ENCODE measurements around the gene APBA1. TPM values are rescaled to one million over a fixed set of nuclear protein-coding genes. Genes with fewer than 3 reads are reported as not detected.

The APBA1 gene
- total RNA-seq, 1 donor = 1.8 TPM

DNA sequence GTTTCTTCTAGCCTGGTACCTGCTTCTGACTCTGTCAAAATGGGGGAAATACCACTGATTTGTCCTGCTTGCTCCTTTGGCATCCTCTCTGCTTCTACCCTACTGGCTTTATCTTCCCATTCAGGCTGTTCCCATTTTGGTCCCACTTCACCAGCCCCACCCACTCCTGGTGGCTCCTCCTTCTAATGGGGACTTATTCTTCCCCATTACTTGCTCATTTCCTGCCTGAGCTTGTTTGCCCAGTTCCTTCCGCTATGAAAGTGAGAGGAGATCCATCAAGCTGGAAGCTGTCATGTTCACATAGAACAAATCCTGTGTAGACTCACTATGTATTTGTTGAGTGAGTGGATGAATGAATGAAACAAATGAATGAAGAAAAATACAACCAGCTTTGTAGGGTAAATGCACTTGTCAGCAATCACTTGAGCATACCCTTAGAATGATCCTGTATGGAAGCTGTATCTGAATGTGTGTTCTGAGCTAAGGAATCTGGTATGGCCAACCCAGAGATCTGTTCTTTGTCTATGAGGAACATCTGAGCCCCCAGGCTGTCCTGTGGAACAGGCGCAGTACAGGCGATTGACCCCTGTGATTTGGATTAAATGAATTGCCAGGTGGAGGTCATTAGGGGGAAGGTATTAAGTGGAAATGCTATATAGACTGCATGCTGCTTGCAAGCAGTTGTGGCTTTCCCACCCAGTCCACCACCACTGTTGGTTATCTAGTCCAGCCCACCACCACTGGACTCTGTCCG is 89.5 kb downstream of the APBA1 start:
- Histone ChIP-seq H4K20me1 (ENCODE audit: insufficient read depth, low read length) (no peaks in the 10 kb centered on the region), H3K4me1 (ENCODE audit: insufficient read depth, low read length) (peaks cover 4% of the 10 kb centered on the region), H3K79me2 (ENCODE audit: insufficient read depth, low read length) (no peaks in the 10 kb centered on the region), H2AFZ (ENCODE audit: low read length) (no peak overlapping the region), H3K4me2 (ENCODE audit: insufficient read depth, low read length) (no peak overlapping the region), H3K4me3 (ENCODE audit: insufficient read depth, low read length) (no peak overlapping the region), H3K36me3 (ENCODE audit: insufficient read depth, low read length) (no peaks in the 10 kb centered on the region), H3K9me3 (ENCODE audit: low read depth, low read length) (no peaks in the 10 kb centered on the region), H3K27me3 (ENCODE audit: insufficient read depth, low read length) (no peaks in the 10 kb centered on the region), H3K27ac (ENCODE audit: low read depth, low read length) (no peak overlapping the region)
- no peak for DNase-seq (ENCODE audit: insufficient read length, low spot score, missing footprints)
- TF ChIP-seq, protein P1, sequence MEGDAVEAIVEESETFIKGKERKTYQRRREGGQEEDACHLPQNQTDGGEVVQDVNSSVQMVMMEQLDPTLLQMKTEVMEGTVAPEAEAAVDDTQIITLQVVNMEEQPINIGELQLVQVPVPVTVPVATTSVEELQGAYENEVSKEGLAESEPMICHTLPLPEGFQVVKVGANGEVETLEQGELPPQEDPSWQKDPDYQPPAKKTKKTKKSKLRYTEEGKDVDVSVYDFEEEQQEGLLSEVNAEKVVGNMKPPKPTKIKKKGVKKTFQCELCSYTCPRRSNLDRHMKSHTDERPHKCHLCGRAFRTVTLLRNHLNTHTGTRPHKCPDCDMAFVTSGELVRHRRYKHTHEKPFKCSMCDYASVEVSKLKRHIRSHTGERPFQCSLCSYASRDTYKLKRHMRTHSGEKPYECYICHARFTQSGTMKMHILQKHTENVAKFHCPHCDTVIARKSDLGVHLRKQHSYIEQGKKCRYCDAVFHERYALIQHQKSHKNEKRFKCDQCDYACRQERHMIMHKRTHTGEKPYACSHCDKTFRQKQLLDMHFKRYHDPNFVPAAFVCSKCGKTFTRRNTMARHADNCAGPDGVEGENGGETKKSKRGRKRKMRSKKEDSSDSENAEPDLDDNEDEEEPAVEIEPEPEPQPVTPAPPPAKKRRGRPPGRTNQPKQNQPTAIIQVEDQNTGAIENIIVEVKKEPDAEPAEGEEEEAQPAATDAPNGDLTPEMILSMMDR (IDR thresholded peaks at IDR 0.05; ENCODE audit: extremely low read depth, low read depth, low read length) = no peak

DNA sequence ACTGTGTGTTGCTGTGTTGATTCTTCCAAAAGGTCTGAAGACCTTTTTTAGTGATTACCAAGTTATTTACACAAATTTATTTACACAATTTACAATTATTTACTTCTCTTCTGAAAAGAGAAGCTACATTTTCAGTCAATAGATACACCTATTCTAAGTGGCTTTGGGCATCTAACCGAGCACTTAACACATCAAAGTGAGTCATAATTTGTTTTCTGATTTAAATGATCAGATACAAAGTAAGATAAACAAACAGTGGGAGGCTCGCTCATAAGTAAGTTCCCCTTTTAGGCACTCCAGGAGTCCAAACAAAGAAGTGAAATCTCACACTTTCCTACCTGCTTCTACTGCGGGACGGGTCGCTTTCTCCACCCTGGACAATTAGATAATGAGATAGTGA is 90.2 kb downstream of the APBA1 start:
- H3K27me3 ChIP-seq (ENCODE audit: insufficient read depth, low read length) = no peaks in the 10 kb centered on the region
- no peaks in the 10 kb centered on the region for H3K36me3 ChIP-seq (ENCODE audit: insufficient read depth, low read length)
- H3K4me2 ChIP-seq (ENCODE audit: insufficient read depth, low read length) = no peak overlapping the region
- H3K79me2 ChIP-seq (ENCODE audit: insufficient read depth, low read length) = no peaks in the 10 kb centered on the region
- no peak overlapping the region for H3K27ac ChIP-seq (ENCODE audit: low read depth, low read length)
- no peaks in the 10 kb centered on the region for H3K9me3 ChIP-seq (ENCODE audit: low read depth, low read length)
- no peak overlapping the region for H3K4me3 ChIP-seq (ENCODE audit: insufficient read depth, low read length)
- TF ChIP-seq, protein P1 (IDR thresholded peaks at IDR 0.05; ENCODE audit: extremely low read depth, low read depth, low read length) = no peak
- peaks cover 4% of the 10 kb centered on the region for H3K4me1 ChIP-seq (ENCODE audit: insufficient read depth, low read length)
- DNase-seq (ENCODE audit: insufficient read length, low spot score, missing footprints) = no peak
- H4K20me1 ChIP-seq (ENCODE audit: insufficient read depth, low read length) = no peaks in the 10 kb centered on the region
- H2AFZ ChIP-seq (ENCODE audit: low read length) = no peak overlapping the region

DNA sequence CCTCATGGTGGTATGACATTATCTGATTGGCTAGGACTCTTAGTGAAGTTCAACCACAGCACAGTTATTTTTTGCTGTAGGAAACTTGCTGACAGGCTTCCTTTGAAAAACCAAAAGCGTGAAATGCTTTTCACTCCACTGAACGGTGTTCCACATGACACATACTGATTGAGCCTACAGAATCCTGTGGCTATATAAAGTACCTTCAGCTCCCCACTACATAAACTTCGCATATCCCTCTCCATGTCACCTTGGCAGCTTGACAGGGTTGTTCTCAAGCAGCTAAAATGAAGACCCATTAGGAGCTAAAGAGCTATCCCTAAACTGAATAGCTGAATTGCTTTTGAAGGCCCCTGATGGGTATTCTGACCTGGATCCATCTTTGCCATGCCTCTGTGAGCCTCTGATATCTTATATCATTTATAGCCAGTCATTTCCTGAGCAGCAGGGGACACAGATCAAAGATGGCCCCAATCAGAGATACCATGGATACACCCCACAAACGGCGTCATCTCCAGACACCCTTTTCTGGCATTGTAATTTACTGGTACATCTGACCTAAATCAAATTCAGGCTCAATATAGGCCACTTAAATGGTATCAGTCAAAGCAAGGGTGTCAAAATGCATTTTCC is 91.5 kb downstream of the APBA1 start:
- TF ChIP-seq, protein P1 (IDR thresholded peaks at IDR 0.05; ENCODE audit: extremely low read depth, low read depth, low read length) = no peak
- no peaks in the 10 kb centered on the region for H3K79me2 ChIP-seq (ENCODE audit: insufficient read depth, low read length)
- H2AFZ ChIP-seq (ENCODE audit: low read length) = no peak overlapping the region
- DNase-seq (ENCODE audit: insufficient read length, low spot score, missing footprints) = no peak
- no peak overlapping the region for H3K4me3 ChIP-seq (ENCODE audit: insufficient read depth, low read length)
- H3K9me3 ChIP-seq (ENCODE audit: low read depth, low read length) = no peaks in the 10 kb centered on the region
- H3K27ac ChIP-seq (ENCODE audit: low read depth, low read length) = no peak overlapping the region
- H4K20me1 ChIP-seq (ENCODE audit: insufficient read depth, low read length) = no peaks in the 10 kb centered on the region
- H3K4me1 ChIP-seq (ENCODE audit: insufficient read depth, low read length) = peaks cover 4% of the 10 kb centered on the region
- no peaks in the 10 kb centered on the region for H3K27me3 ChIP-seq (ENCODE audit: insufficient read depth, low read length)
- H3K36me3 ChIP-seq (ENCODE audit: insufficient read depth, low read length) = no peaks in the 10 kb centered on the region
- no peak overlapping the region for H3K4me2 ChIP-seq (ENCODE audit: insufficient read depth, low read length)
